HEK293 (cell line): ENCODE results near the gene TTC9.

Experiments
- CTCF ChIA-PET: fragments of 350-600 bp; formaldehyde crosslinking; extraction: SDS; loops from one replicate; lab custom pipeline; 2021; ENCODE audit warnings: antibody characterized with exemption; lab: Yijun Ruan, JAX
- POLR2A ChIA-PET: fragments of 300-600 bp; formaldehyde crosslinking; extraction: SDS; loops from one replicate; lab custom pipeline; 2020; ENCODE audit warnings: antibody characterized with exemption, inconsistent platforms; lab: Yijun Ruan, JAX
- H3K27ac ChIP-seq: fragments of 200-500 bp; sonication (Bioruptor generic); 2 replicates; pipeline ENCODE4 v1.5.1; 2014; ENCODE audit warnings: low read depth, low read length, control low read depth, inconsistent platforms; ENCODE audit errors: extremely low read depth
- H3K36me3 ChIP-seq, 2 experiments: fragments of 200-500 bp in 1 of 2; sonication (Bioruptor generic) in 1 of 2; 1 replicate in 1 of 2; 2 replicates in 1 of 2; pipeline ENCODE4 v1.5.1; 2014 to 2017; ENCODE audit warnings: inconsistent platforms in 2 of 2, low read length in 2 of 2; ENCODE audit not compliant: control insufficient read depth in 2 of 2, insufficient read depth in 1 of 2
- H3K4me1 ChIP-seq: fragments of 200-500 bp; sonication (Bioruptor generic); 2 replicates; pipeline ENCODE4 v1.5.1; 2014; ENCODE audit warnings: mild to moderate bottlenecking, low read length, inconsistent platforms; ENCODE audit not compliant: control insufficient read depth, insufficient read depth
- H3K4me3 ChIP-seq: 2 replicates; pipeline ENCODE4 v1.5.1; 2011; ENCODE audit warnings: low read depth, mild to moderate bottlenecking, control low read depth, low read length, moderate library complexity
- H3K9me3 ChIP-seq: fragments of 200-500 bp; sonication (Bioruptor generic); 2 replicates; pipeline ENCODE4 v1.5.1; 2014; ENCODE audit warnings: low read depth, low read length, inconsistent platforms; ENCODE audit not compliant: control insufficient read depth, insufficient read depth
- EGR2 ChIP-seq: fragments of 450-650 bp; formaldehyde crosslinking; IDR thresholded peaks from 2 replicates; pipeline ENCODE4 v1.5.1; 2016; ENCODE audit warnings: low read depth, missing biosample characterization, missing genetic modification characterization
- GLI2 ChIP-seq: fragments of 450-650 bp; formaldehyde crosslinking; IDR thresholded peaks from 2 replicates; pipeline ENCODE4; 2017; ENCODE audit warnings: missing biosample characterization, missing genetic modification characterization, low read depth, borderline replicate concordance
- HOXD13 ChIP-seq: sonication (generic); formaldehyde crosslinking; IDR thresholded peaks from 2 replicates; pipeline ENCODE4 v1.8.0; 2022; ENCODE audit warnings: missing genetic modification reagents, borderline replicate concordance
- KLF7 ChIP-seq: fragments of 450-650 bp; formaldehyde crosslinking; IDR thresholded peaks from 2 replicates; pipeline ENCODE4 v1.5.1; 2016; ENCODE audit warnings: missing biosample characterization, missing genetic modification characterization, borderline replicate concordance
- SCRT2 ChIP-seq: fragments of 450-650 bp; formaldehyde crosslinking; IDR thresholded peaks from 2 replicates; pipeline ENCODE4 v1.5.1; 2016; ENCODE audit warnings: missing biosample characterization, missing genetic modification characterization
- TCF7L2 ChIP-seq: IDR thresholded peaks from 2 replicates; pipeline ENCODE4 v1.6.1; 2011; ENCODE audit warnings: low read depth, mild to moderate bottlenecking, inconsistent platforms, low read length, moderate library complexity, borderline replicate concordance
- ZBTB44 ChIP-seq: fragments of 450-650 bp; IDR thresholded peaks from 2 replicates; pipeline ENCODE4 v1.5.1; 2018; ENCODE audit warnings: missing biosample characterization, mild to moderate bottlenecking, missing genetic modification characterization
- ZBTB48 ChIP-seq: fragments of 450-650 bp; formaldehyde crosslinking; IDR thresholded peaks from 2 replicates; pipeline ENCODE4 v1.5.1; 2016; ENCODE audit warnings: missing biosample characterization, missing genetic modification characterization
- ZFHX2 ChIP-seq: fragments of 450-650 bp; formaldehyde crosslinking; conservative IDR thresholded peaks from 2 replicates; pipeline ENCODE4 v1.5.1; 2016; ENCODE audit warnings: missing biosample characterization, missing genetic modification characterization
- ZFP37 ChIP-seq: fragments of 450-650 bp; formaldehyde crosslinking; IDR thresholded peaks from 2 replicates; pipeline ENCODE4 v1.5.1; 2016; ENCODE audit warnings: missing biosample characterization, missing genetic modification characterization
- ZFP69B ChIP-seq: fragments of 450-650 bp; formaldehyde crosslinking; IDR thresholded peaks from 2 replicates; pipeline ENCODE4 v1.5.1; 2016; ENCODE audit warnings: missing biosample characterization, missing genetic modification characterization
- ZNF114 ChIP-seq: fragments of 450-650 bp; formaldehyde crosslinking; IDR thresholded peaks from 2 replicates; pipeline ENCODE4 v1.5.0; 2017; ENCODE audit warnings: missing biosample characterization, missing genetic modification characterization
- ZNF138 ChIP-seq: fragments of 450-650 bp; formaldehyde crosslinking; IDR thresholded peaks from 2 replicates; pipeline ENCODE4 v1.5.1; 2016; ENCODE audit warnings: missing biosample characterization, missing genetic modification characterization, borderline replicate concordance
- ZNF214 ChIP-seq: fragments of 450-650 bp; formaldehyde crosslinking; IDR thresholded peaks from 2 replicates; pipeline ENCODE4 v1.5.1; 2017; ENCODE audit warnings: missing biosample characterization, mild to moderate bottlenecking, missing genetic modification characterization, borderline replicate concordance
- ZNF341 ChIP-seq: fragments of 450-650 bp; formaldehyde crosslinking; IDR thresholded peaks from 2 replicates; pipeline ENCODE4; 2016; ENCODE audit warnings: low read depth, missing biosample characterization, missing genetic modification characterization
- ZNF473 ChIP-seq: fragments of 450-650 bp; formaldehyde crosslinking; IDR thresholded peaks from 2 replicates; pipeline ENCODE4 v1.5.1; 2017; ENCODE audit warnings: missing biosample characterization, missing genetic modification characterization
- ZNF48 ChIP-seq: fragments of 450-650 bp; formaldehyde crosslinking; IDR thresholded peaks from 2 replicates; pipeline ENCODE4 v1.5.1; 2016; ENCODE audit warnings: missing biosample characterization, missing genetic modification characterization
- ZNF660 ChIP-seq: fragments of 450-650 bp; IDR thresholded peaks from 2 replicates; pipeline ENCODE4 v1.5.1; 2018; ENCODE audit warnings: missing biosample characterization, mild to moderate bottlenecking, missing genetic modification characterization
- ZNF785 ChIP-seq: fragments of 450-650 bp; formaldehyde crosslinking; IDR thresholded peaks from 2 replicates; pipeline ENCODE4 v1.5.1; 2016; ENCODE audit warnings: missing biosample characterization, missing genetic modification characterization
- TF ChIP-seq, protein P1 (sequence below): fragments of 450-650 bp; formaldehyde crosslinking; IDR thresholded peaks from 2 replicates; pipeline ENCODE4 v1.5.1; 2016; ENCODE audit warnings: missing biosample characterization, missing genetic modification characterization
- TF ChIP-seq, protein P2 (sequence below): fragments of 450-650 bp; formaldehyde crosslinking; IDR thresholded peaks from 2 replicates; pipeline ENCODE4 v1.5.1; 2016; ENCODE audit warnings: missing biosample characterization, missing genetic modification characterization
- TF ChIP-seq, protein P3 (sequence below): fragments of 450-650 bp; formaldehyde crosslinking; IDR thresholded peaks from 2 replicates; pipeline ENCODE4 v1.5.1; 2017; ENCODE audit warnings: missing biosample characterization, mild to moderate bottlenecking, missing genetic modification characterization, moderate library complexity

TTC9 gene

DNA sequence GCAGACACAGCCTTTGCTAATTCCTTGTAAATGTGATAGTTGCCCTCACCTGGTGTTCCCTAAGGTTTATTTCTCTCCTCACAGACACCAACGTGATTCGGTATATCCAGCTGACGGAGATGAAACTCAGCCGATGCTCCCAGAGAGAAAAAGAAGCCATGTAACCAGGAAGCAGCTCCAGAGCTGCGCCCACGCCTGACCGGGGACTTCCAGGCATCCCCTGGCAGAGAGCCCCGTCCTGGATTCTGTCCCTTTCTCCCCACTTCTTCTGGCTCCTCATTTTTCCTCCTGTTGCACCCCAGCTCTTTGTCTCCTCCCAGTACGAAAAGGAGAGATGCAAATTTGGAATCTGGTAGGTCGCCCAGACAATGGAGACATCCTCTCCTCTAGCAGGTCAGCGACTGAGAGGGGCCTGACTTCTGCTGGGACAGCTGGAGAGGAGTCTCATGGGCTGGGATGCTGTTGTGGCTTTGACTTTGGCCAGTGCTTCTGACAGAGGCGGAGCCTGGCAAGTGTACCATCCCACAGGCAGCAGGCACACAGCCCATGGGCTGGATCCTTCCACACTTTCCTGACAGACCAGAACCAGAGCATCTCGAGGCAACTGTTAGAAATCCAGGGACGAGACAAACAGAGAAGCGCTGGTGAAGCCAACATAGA is 29.4 kb downstream of the TTC9 start (continued):
- no peak for TF ChIP-seq ZBTB48 (tag by site-specific recombination)
- TF ChIP-seq ZNF785 (tag by site-specific recombination) = no peak
- TF ChIP-seq, protein P1, sequence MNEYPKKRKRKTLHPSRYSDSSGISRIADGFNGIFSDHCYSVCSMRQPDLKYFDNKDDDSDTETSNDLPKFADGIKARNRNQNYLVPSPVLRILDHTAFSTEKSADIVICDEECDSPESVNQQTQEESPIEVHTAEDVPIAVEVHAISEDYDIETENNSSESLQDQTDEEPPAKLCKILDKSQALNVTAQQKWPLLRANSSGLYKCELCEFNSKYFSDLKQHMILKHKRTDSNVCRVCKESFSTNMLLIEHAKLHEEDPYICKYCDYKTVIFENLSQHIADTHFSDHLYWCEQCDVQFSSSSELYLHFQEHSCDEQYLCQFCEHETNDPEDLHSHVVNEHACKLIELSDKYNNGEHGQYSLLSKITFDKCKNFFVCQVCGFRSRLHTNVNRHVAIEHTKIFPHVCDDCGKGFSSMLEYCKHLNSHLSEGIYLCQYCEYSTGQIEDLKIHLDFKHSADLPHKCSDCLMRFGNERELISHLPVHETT (tag by site-specific recombination) = no peak
- TF ChIP-seq, protein P2, sequence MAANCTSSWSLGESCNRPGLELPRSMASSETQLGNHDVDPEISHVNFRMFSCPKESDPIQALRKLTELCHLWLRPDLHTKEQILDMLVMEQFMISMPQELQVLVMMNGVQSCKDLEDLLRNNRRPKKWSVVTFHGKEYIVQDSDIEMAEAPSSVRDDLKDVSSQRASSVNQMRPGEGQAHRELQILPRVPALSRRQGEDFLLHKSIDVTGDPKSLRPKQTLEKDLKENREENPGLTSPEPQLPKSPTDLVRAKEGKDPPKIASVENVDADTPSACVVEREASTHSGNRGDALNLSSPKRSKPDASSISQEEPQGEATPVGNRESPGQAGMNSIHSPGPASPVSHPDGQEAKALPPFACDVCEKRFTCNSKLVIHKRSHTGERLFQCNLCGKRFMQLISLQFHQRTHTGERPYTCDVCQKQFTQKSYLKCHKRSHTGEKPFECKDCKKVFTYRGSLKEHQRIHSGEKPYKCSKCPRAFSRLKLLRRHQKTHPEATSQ (tag by site-specific recombination) = no peak
- no peak for TF ChIP-seq GLI2 (tag by site-specific recombination)
- TF ChIP-seq ZNF48 = no peak

- ChIA-PET CTCF (no interaction called here), POLR2A (no interaction called here)
- TF ChIP-seq HOXD13 (CRISPR knock-in tag) (no peak), EGR2 (tag by site-specific recombination) (0 out of 2 replicates have a peak, but pooled peaks have one; percentile 57), SCRT2 (tag by site-specific recombination) (0 out of 2 replicates have a peak, but pooled peaks have one; percentile 21), ZFP69B (tag by site-specific recombination) (no peak), ZFHX2 (tag by site-specific recombination) (0 out of 2 replicates have a peak, but pooled peaks have one; percentile 13), TCF7L2 (no peak)
- H3K36me3 ChIP-seq = peaks cover 0 to 4% of the 10 kb centered on the region in 2 experiments; a peak in 2 of 3 replicates
- no peak overlapping the region for H3K27ac ChIP-seq
- no peak overlapping the region for H3K4me3 ChIP-seq
- no peaks in the 10 kb centered on the region for H3K9me3 ChIP-seq
- H3K4me1 ChIP-seq = no peaks in the 10 kb centered on the region
These were observed 30.2 kb downstream of the TTC9 start for GRCh38 chr14:70671652-70672644.

DNA sequence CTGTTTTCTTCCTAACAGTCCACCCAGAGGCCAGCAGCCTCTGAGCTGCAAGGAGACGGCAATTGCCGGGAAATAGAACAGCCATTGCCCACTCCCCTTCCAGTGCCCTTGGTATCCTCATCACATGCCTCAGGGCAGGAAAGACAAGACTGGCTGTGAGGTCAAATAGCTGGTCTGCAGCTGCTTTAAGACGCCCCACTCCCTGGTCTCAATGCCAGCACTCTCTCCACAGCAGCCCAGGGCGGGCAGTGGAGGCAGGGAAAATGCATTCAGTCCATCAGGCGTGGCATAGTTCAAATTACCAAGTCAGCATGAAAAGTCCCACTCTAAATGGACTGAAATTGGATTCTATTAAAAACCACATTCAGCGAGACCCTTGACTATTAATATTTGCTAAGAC is 35.6 kb downstream of the TTC9 start:
- H3K9me3 ChIP-seq = no peaks in the 10 kb centered on the region
- POLR2A ChIA-PET = no interaction called here
- H3K27ac ChIP-seq = no peak overlapping the region
- H3K36me3 ChIP-seq = no peaks in the 10 kb centered on the region
- TF ChIP-seq ZNF138 (tag by site-specific recombination) (no peak), ZNF660 (tag by site-specific recombination) (no peak), ZNF214 (tag by site-specific recombination) (no peak), ZBTB48 (tag by site-specific recombination) (no peak), ZNF341 (no peak), ZNF114 (no peak), ZFP37 (tag by site-specific recombination) (no peak), ZNF473 (tag by site-specific recombination) (no peak), ZFHX2 (tag by site-specific recombination) (no peak), ZBTB44 (tag by site-specific recombination) (no peak), KLF7 (no peak)
- TF ChIP-seq, protein P3, sequence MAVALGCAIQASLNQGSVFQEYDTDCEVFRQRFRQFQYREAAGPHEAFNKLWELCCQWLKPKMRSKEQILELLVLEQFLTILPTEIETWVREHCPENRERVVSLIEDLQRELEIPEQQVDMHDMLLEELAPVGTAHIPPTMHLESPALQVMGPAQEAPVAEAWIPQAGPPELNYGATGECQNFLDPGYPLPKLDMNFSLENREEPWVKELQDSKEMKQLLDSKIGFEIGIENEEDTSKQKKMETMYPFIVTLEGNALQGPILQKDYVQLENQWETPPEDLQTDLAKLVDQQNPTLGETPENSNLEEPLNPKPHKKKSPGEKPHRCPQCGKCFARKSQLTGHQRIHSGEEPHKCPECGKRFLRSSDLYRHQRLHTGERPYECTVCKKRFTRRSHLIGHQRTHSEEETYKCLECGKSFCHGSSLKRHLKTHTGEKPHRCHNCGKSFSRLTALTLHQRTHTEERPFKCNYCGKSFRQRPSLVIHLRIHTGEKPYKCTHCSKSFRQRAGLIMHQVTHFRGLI (tag by site-specific recombination) = no peak
- no peaks in the 10 kb centered on the region for H3K4me1 ChIP-seq
- CTCF ChIA-PET = interaction anchor here (0.7 kb wide), 2 partner anchors 37 to 49 kb away, joined by 3 read pairs; no protein-coding TSS in a partner anchor
- no peak overlapping the region for H3K4me3 ChIP-seq
